GM19351 (cell line): ENCODE results near the gene TMSB4X.
"Not testable (repeated sequence)": the region's sequence is repeated elsewhere in the genome, so short reads cannot be mapped to it uniquely, and the experiment has no call there.

Experiments used
- ATAC-seq: cut with Tn5 transposase; IDR thresholded peaks from one replicate; pipeline ENCODE4 v1.9.1; 2021; ENCODE audit warnings: mild to moderate bottlenecking, moderate library complexity; ENCODE audit not compliant: unreplicated experiment

The TMSB4X gene

GRCh38 chrX:12975991-12976558, 1.2 kb downstream of the TMSB4X start:
- no peak for ATAC-seq

DNA sequence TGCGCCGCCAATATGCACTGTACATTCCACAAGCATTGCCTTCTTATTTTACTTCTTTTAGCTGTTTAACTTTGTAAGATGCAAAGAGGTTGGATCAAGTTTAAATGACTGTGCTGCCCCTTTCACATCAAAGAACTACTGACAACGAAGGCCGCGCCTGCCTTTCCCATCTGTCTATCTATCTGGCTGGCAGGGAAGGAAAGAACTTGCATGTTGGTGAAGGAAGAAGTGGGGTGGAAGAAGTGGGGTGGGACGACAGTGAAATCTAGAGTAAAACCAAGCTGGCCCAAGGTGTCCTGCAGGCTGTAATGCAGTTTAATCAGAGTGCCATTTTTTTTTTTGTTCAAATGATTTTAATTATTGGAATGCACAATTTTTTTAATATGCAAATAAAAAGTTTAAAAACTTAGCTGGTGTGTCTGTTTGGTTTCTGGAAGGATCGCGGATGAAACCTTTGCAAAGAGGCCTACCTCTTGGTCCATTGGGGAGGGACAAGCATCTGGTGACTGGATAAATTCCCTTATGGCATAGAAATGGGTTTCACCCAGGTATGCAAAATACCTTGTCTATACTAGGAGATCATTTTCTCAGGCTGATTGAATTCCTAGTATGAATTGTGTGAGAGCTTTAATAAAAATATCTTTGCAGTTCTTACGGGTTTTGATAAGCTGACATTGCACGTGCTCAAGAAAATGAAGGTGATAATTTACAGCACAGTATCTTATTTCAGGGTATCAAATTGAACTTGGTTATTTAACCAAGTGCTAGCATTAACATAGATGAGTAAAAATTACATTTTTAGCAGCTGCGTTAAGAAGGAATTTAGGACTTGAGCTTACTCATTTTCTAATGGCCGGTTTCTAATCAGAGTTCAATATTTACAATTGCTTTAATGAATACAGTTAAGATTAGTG, 2.2 kb downstream of the TMSB4X start:
- ATAC-seq: peak; percentile 2

- peak; percentile 24 for ATAC-seq
Observed at GRCh38 chrX:12977761-12978204, 2.9 kb downstream of the TMSB4X start.

- ATAC-seq: peak; percentile 66
Observed at GRCh38 chrX:12978205-12979025, 3.5 kb downstream of the TMSB4X start.

DNA sequence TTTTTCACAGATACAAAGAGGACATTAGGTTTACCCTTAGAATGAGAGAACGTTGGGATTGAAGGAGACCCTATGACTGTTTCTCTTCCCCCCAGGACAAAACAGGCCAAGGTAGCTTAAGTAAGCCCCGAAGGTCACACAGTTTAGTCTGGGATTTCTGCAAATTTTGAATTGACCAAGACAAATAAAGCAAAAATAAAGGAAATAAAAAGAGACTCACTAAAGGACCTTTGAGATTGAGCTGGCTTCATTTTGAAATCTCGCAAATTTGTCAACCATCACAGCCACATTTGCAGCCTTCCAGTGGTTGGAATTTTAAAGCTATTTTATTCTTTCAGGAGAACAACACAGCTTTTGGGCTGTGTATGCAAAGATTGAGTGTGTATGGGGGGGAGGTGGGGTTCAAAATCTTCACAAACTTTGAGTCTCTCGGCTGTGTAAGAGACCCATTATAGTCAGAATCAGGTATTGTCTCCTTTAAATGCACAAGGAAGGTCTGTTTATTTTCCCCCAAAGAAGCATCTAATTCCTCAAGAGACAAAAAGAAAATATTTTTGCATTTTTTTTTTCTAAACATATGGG, 4.2 kb downstream of the TMSB4X start:
- no peak for ATAC-seq

GRCh38 chrX:12979616-12980015, 4.7 kb downstream of the TMSB4X start:
- ATAC-seq: no peak

DNA sequence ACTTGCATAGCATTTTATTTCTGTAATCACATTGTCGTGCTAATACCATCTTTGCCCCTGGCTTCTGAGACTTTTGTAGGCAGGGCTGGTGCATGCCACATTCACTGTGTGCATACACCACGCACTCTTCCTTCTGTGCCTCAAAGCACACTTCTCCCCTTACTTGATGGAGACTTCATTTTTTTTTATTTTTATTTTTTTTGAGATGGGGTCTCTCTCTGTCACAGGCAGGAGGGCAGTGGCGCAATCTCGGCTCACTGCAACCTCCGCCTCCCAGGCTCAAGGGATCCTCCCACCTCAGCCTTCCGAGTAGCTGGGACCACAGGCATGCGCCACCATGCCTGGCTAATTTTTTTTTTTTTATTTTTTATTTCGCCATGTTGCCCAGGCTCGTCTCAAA, 5.1 kb downstream of the TMSB4X start:
- not testable (repeated sequence) for ATAC-seq

- no peak for ATAC-seq
Observed at GRCh38 chrX:12981880-12982279, 7.0 kb downstream of the TMSB4X start.

DNA sequence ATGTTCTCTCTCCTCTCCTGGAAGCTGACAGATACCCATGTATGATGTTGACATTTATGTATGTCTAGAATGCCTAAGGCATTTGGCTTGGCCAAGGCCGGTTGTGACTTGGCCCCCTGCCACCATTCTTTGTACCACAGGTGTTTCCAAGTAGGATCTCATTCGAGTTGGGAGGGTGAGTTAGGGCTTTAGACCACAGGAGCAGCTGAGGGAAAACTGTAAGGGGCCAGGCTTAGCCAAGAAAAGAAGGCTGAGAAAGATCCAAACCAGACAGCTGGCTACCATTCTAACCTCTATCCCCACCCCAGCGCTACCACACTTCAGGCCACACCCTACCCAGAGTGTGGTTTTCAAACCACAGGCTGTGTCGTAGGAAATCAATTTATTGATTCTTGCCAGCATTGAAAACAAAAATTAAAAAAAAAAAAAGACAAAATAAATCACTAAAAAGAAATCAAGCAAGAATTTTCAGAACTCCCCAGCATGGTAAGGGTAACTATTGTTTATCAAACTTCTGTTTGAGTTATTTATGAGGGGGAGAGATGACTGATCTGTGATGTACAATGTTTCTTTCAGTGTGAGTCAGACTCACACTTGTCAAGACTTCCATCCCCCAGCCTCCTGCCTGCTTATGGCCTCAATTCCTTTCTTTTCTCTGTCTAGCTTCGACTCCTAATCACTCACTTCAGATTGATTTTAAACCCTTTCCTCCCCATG, 9.9 kb downstream of the TMSB4X start:
- ATAC-seq: peak; percentile 70

GRCh38 chrX:12985331-12985730, 10.4 kb downstream of the TMSB4X start:
- peak; percentile 0 for ATAC-seq

DNA sequence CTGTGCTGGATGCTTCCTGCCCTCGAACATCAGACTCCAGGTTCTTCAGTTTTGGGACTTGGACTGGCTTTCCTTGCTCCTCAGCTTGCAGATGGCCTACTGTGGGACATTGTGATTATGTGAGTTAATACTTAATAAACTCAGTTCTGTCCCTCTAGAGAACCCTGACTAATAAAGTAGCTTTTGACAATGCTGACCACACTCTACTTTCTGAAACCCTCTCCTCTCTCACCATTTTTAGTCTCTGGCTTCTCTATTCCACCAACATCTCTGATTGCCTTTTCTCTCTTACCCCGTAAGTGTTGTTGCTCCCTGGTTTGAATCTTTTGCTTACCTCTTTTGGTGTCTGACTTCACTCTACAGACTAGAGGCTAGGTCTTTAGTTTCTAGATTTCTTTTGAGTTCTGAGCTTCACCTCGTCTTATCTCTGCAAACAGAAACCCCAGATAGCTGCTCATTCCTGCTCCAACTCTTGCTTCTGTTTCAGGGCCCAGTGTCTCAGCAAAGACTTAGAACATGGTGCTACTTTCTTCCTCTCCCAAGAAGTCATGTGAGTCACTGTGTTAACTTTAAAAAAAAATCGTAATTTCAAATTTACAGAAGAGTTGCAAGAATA, 11.4 kb downstream of the TMSB4X start:
- peak; percentile 59 for ATAC-seq

GRCh38 chrX:12986886-12987285, 12.0 kb downstream of the TMSB4X start:
- no peak for ATAC-seq

GRCh38 chrX:12987340-12987739, 12.4 kb downstream of the TMSB4X start:
- no peak for ATAC-seq

DNA sequence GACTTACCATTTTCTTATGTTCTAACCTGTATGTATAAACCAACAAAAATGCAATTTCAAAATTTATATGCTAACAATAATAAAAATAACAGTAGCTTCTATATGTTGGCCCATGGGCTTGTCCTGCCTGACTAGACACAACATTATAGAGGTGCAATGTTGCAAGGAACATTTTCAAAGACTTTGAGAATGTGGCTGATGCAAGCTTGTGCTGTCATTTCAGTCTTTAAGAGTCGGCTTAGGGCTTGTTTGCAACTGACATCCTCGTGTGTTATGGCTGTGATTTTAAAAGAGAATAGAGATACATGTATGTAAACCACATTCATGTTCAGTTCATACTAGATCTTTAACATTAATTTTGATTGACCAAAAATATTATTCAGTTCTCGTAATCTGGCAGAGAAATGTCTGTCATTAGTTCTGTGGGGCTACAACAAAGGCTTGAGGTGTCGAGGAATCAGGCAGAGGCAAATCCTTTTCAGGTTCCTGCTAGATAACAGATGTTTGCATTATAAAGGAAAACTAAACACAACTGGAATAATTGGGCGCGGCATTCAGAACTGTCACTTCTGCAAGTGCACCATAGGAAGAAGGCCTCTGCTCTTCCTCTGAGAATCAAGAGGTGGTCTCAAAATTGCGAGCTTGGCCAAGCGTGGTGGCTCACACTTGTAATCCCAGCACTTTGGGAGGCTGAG, 13.1 kb downstream of the TMSB4X start:
- no peak for ATAC-seq

GRCh38 chrX:12988797-12989196, 13.9 kb downstream of the TMSB4X start:
- no peak for ATAC-seq

GRCh38 chrX:12989461-12989860, 14.6 kb downstream of the TMSB4X start:
- ATAC-seq: no peak

GRCh38 chrX:12991575-12991974, 16.7 kb downstream of the TMSB4X start:
- no peak for ATAC-seq

GRCh38 chrX:12992544-12993118, 17.7 kb downstream of the TMSB4X start:
- no peak for ATAC-seq

GRCh38 chrX:12993826-12994225, 18.9 kb downstream of the TMSB4X start:
- no peak for ATAC-seq
